CD4-positive, alpha-beta T cell (primary cell): ENCODE data around the gene PRUNE1. TPM values are rescaled to one million over a fixed set of nuclear protein-coding genes. Genes with fewer than 3 reads are reported as not detected.

Experiments
- ATAC-seq: fragments of 200-7000 bp; cut with Tn5 transposase; one replicate; pipeline ENCODE4 v1.10.0; 2022; ENCODE audit warnings: mild to moderate bottlenecking; ENCODE audit not compliant: poor library complexity
- CTCF ChIA-PET: fragments of 350-600 bp; sonication (Branson Sonifier 250); formaldehyde crosslinking; loops from one replicate; lab custom pipeline; 2021; ENCODE audit warnings: antibody characterized with exemption, inconsistent platforms; lab: Charles Lee
- POLR2A ChIA-PET: fragments of 350-600 bp; sonication (Branson Sonifier 250); formaldehyde crosslinking; loops from one replicate; lab custom pipeline; 2021; ENCODE audit warnings: antibody characterized with exemption, inconsistent platforms; lab: Charles Lee
- DNase-seq, 14 experiments: peaks; one replicate each; pipeline ENCODE4 v3.0.0-alpha.2; 2013 to 2020; ENCODE audit warnings: mixed read lengths in 2 of 14
- H3K27ac ChIP-seq, 2 donors: one replicate each; pipeline versions ENCODE4 v1.5.1 to v1.7.0; 2013; ENCODE audit warnings: low read length in 2 of 2, low read depth in 1 of 2, mild to moderate bottlenecking in 1 of 2
- H3K27me3 ChIP-seq, 2 experiments: 1 replicate in 1 of 2; 2 replicates in 1 of 2; pipeline versions ENCODE4 v1.6.1 to v1.7.0; 2013; ENCODE audit warnings: low read length in 2 of 2, control low read depth in 1 of 2, mild to moderate bottlenecking in 1 of 2, moderate library complexity in 1 of 2; ENCODE audit not compliant: insufficient read depth in 2 of 2, control insufficient read depth in 1 of 2
- H3K36me3 ChIP-seq: one replicate; pipeline ENCODE4 v1.6.1; 2013; ENCODE audit warnings: low read length, control low read depth; ENCODE audit not compliant: insufficient read depth
- H3K4me1 ChIP-seq: one replicate; pipeline ENCODE4 v1.6.1; 2013; ENCODE audit warnings: low read length, control low read depth; ENCODE audit not compliant: insufficient read depth
- H3K4me3 ChIP-seq: one replicate; pipeline ENCODE4 v1.5.1; 2013; ENCODE audit warnings: mild to moderate bottlenecking, low read length, moderate library complexity
- H3K9me3 ChIP-seq, 2 experiments: 1 replicate in 1 of 2; 2 replicates in 1 of 2; pipeline versions ENCODE4 v1.6.1 to v1.7.0; 2013; ENCODE audit warnings: low read length in 2 of 2, mild to moderate bottlenecking in 2 of 2, control low read depth in 1 of 2, moderate library complexity in 1 of 2; ENCODE audit not compliant: control insufficient read depth in 1 of 2, insufficient read depth in 1 of 2
- H3K27ac Mint-ChIP-seq: one replicate; pipeline ENCODE4 v1.8.0; 2020; ENCODE audit warnings: mixed read lengths
- H3K27me3 Mint-ChIP-seq: one replicate; pipeline ENCODE4 v1.8.0; 2021; ENCODE audit warnings: mixed read lengths
- H3K36me3 Mint-ChIP-seq: one replicate; pipeline ENCODE4 v1.8.0; 2021; ENCODE audit warnings: low read depth, mixed read lengths
- H3K4me1 Mint-ChIP-seq: one replicate; pipeline ENCODE4 v1.8.0; 2021; ENCODE audit warnings: low read depth, mixed read lengths
- H3K4me3 Mint-ChIP-seq: one replicate; pipeline ENCODE4 v1.8.0; 2020; ENCODE audit warnings: mild to moderate bottlenecking, mixed read lengths
- H3K9me3 Mint-ChIP-seq: one replicate; pipeline ENCODE4 v1.8.0; 2020; ENCODE audit warnings: mixed read lengths
- CTCF ChIP-seq: fragments of 200-600 bp; IDR thresholded peaks from one replicate; pipeline ENCODE4 v1.8.0; 2022; ENCODE audit warnings: antibody characterized with exemption, mild to moderate bottlenecking
- intact Hi-C, 2 experiments: fragments of 100-400 bp; cut with DNase I in 1 of 2; cut with micrococcal nuclease in 1 of 2; formaldehyde crosslinking; loops; one replicate each; pipeline versions ENCODE4 v1.15.1 to v1.9.0; 2023 to 2025; cut with DNase I, micrococcal nuclease
- total RNA-seq, 174 experiments: library from RNA in 2 of 174; stranded (reverse) in 2 of 174; gene quantifications; one replicate each; pipeline ENCODE4 v1.2.3 and lab custom pipeline; 2021 to 2026

PRUNE1 gene
- total RNA-seq, 2 experiments from 2014 or later: 10.9 to 12.1 TPM

GRCh38 chr1:150987924-150988323, 20.3 kb upstream of the PRUNE1 start:
- Histone ChIP-seq H3K27ac (no peak overlapping the region), H3K9me3 (no peaks in the 10 kb centered on the region), H3K4me1 (no peaks in the 10 kb centered on the region), H3K27me3 (no peaks in the 10 kb centered on the region), H3K36me3 (no peaks in the 10 kb centered on the region), H3K4me3 (no peak overlapping the region)
- no peaks in the 10 kb centered on the region for H3K9me3 Mint-ChIP-seq
- ChIA-PET POLR2A (no interaction called here), CTCF (interaction anchor here (1.4 kb wide), 1 partner anchor 8 kb away, joined by 4 read pairs; no protein-coding TSS in a partner anchor)
- H3K36me3 Mint-ChIP-seq: no peaks in the 10 kb centered on the region
- intact Hi-C loops: no loop called here
- ATAC-seq (no peak), DNase-seq (no peak)
- no peak overlapping the region for H3K27ac Mint-ChIP-seq
- no peaks in the 10 kb centered on the region for H3K27me3 Mint-ChIP-seq
- TF ChIP-seq CTCF: no peak
- H3K4me1 Mint-ChIP-seq: peaks cover 10% of the 10 kb centered on the region
- H3K4me3 Mint-ChIP-seq: no peak overlapping the region

- Mint-ChIP-seq H3K27me3 (no peaks in the 10 kb centered on the region), H3K36me3 (peaks cover 20% of the 10 kb centered on the region), H3K9me3 (no peaks in the 10 kb centered on the region), H3K27ac (no peak overlapping the region), H3K4me3 (no peak overlapping the region), H3K4me1 (peaks cover 16% of the 10 kb centered on the region)
- POLR2A ChIA-PET: interaction anchor here (0.9 kb wide), 1 partner anchor 23 kb away, joined by 3 read pairs; no protein-coding TSS in a partner anchor
- CTCF ChIA-PET: no interaction called here
- Histone ChIP-seq H3K4me3 (no peak overlapping the region), H3K36me3 (peaks cover 11% of the 10 kb centered on the region), H3K27ac (no peak overlapping the region), H3K4me1 (peaks cover 9% of the 10 kb centered on the region), H3K9me3 (no peaks in the 10 kb centered on the region), H3K27me3 (no peaks in the 10 kb centered on the region)
- ATAC-seq (no peak), DNase-seq (no peak)
- no peak for TF ChIP-seq CTCF
- intact Hi-C loops: no loop called here
Observed at GRCh38 chr1:150992626-150993025, 15.6 kb upstream of the PRUNE1 start.

- TF ChIP-seq CTCF: no peak
- peaks cover 10% of the 10 kb centered on the region for H3K4me1 ChIP-seq
- no peak overlapping the region for H3K4me3 ChIP-seq
- no peak overlapping the region for H3K27ac ChIP-seq
- intact Hi-C loops: no loop called here
- no peaks in the 10 kb centered on the region for H3K27me3 ChIP-seq
- CTCF ChIA-PET: interaction anchor here (2.9 kb wide), 1 partner anchor 12 kb away, joined by 29 read pairs; the partner anchor contains the start of gene MINDY1
- H3K9me3 ChIP-seq: no peaks in the 10 kb centered on the region
- DNase-seq (no peak), ATAC-seq (no peak)
- peaks cover 26% of the 10 kb centered on the region for H3K36me3 ChIP-seq
- POLR2A ChIA-PET: no interaction called here
- H3K36me3 Mint-ChIP-seq: peaks cover 36% of the 10 kb centered on the region
- H3K4me1 Mint-ChIP-seq: peaks cover 6% of the 10 kb centered on the region
- H3K27ac Mint-ChIP-seq: no peak overlapping the region
- H3K4me3 Mint-ChIP-seq: no peak overlapping the region
- no peaks in the 10 kb centered on the region for H3K27me3 Mint-ChIP-seq
- H3K9me3 Mint-ChIP-seq: no peaks in the 10 kb centered on the region
Observed at GRCh38 chr1:150994248-150994647, 14.0 kb upstream of the PRUNE1 start.
